Epithelial cell of proximal tubule (primary cell): ENCODE results near the gene RAPGEF4. TPM values are rescaled to one million over a fixed set of nuclear protein-coding genes. Genes with fewer than 3 reads are reported as not detected.

Experiments used
- DNase-seq: peaks from one replicate; pipeline ENCODE4 v3.0.0-alpha.2; 2011; ENCODE audit warnings: low read depth
- H3K4me3 ChIP-seq: 2 replicates; pipeline ENCODE4 v1.5.1; 2011; ENCODE audit warnings: low read depth, mild to moderate bottlenecking, low read length
- CTCF ChIP-seq: conservative IDR thresholded peaks from 2 replicates; pipeline ENCODE4 v1.5.1; 2012; ENCODE audit warnings: low read depth, mild to moderate bottlenecking, low read length
- total RNA-seq: library from RNA; depleted of rRNA; stranded (reverse); fragments of >200 nt; gene quantifications from 2 replicates; pipeline ENCODE4 v1.2.3, GENCODE V29; 2015

Gene RAPGEF4
- total RNA-seq, 1 donor from 2014 or later, result 0.81 TPM

DNA sequence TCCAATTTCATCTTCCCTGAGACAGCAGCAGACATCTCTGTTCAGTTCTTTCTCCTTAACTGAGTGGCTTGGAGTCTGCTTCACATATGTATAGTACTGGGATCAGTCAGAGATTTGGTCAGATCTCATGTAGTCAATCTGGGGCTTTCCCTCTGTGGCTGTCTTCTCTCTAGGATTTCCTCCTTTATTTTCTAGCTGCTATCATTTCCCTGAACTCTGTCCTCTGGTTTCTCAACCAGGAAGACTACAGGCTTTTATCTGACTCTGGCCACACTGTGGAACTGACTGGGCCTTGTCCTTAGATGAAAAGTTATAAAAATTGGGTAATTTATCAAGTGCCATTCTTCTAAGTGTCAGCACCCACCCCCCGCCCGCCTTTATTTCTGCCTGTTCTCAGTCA lies 121.0 kb downstream of the RAPGEF4 start:
- no peak for DNase-seq
- H3K4me3 ChIP-seq, result no peak overlapping the region
- TF ChIP-seq CTCF, result no peak

DNA sequence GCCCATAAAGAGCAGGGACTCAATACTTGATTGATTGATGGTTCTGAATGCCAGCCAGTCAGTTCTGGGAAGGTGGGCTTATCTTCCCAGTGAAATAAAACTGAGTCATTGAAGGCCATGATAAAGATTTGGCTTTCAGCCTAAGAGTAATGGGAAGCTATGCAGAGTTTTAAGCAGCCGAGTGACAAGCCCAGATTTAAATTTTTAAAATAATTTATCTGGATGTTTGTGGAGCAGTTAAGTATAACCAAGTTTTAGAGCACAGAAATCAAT lies 122.8 kb downstream of the RAPGEF4 start:
- H3K4me3 ChIP-seq, result no peak overlapping the region
- no peak for TF ChIP-seq CTCF
- no peak for DNase-seq

DNA sequence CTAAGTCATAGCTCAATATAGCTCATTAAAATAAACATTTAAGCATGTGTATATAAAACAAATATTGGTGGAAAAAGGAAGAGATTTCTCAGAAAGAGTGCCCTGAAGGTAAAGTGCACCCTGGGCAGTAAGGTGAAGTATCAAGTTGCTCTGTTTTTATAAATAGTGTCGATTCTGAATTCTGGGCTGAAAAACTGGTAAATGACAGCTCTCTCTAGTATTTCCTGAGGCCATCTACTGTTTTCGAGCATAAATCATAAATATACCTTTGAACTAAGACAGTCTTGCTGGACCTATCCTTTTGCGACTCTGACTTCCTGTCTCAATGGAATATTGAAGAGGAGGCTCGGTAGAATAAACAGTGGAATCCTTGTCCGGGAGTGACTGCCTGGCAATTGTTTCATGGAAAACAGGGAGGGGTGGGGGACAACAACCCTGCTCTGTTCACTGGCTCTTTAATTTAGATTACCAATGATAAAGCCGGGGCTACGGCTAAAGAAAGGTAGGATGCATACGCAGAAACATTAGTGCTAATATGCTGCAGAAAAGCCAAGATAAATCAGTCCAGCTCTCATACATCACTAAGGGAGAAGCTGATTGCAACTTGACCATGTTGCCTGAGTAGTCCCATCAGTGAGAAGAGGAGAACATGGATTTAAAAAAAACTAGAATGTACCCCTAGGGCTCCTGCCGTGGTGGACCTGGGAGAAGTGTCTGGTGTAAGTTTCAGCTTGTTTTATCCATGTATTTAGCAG lies 124.1 kb downstream of the RAPGEF4 start:
- TF ChIP-seq CTCF, result no peak
- no peak overlapping the region for H3K4me3 ChIP-seq
- no peak for DNase-seq

- no peak for TF ChIP-seq CTCF
- DNase-seq, result no peak
- no peak overlapping the region for H3K4me3 ChIP-seq
These were observed 124.7 kb downstream of the RAPGEF4 start for GRCh38 chr2:172860336-172860707.

GRCh38 chr2:172861098-172861497 lies 125.5 kb downstream of the RAPGEF4 start:
- H3K4me3 ChIP-seq, result no peak overlapping the region
- no peak for TF ChIP-seq CTCF
- no peak for DNase-seq

DNA sequence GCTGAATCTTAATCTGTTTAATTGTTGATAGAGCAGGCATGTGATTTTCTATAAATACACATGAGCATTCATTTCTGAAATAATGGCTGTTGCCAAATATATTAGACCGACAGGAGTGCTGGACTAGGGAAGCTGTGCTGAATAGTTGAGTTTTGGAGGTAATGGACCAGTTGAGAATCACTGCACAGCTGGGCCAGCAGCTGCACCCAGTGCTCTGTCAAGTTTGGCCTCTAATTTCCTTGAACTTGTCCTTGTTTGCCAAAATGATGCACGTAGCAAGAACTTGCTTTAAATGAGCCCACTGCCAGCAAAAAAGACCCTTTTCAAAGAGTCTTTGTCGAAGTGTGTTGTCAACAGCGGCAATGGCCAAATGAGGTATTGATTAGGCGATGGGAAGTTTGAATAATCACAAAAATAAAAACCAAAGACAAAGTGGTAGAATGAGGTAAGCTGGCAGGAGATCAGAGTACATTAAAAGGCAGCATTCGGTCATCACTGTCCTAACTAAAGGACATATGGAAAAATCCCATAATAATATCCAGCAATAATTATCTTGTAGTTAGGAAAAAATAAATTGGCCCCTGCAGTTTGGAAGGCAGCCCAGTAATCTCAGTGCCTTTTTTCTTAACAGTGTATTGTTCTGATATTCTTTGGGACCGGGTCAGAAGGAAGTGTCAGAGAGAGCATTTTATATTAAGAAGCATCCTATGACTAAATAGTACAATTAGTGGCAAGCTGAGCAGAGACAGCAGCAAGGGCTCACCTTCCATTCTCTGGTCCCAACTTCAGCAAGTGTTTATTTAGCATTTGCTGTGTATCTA lies 126.2 kb downstream of the RAPGEF4 start:
- no peak overlapping the region for H3K4me3 ChIP-seq
- no peak for DNase-seq
- no peak for TF ChIP-seq CTCF

DNA sequence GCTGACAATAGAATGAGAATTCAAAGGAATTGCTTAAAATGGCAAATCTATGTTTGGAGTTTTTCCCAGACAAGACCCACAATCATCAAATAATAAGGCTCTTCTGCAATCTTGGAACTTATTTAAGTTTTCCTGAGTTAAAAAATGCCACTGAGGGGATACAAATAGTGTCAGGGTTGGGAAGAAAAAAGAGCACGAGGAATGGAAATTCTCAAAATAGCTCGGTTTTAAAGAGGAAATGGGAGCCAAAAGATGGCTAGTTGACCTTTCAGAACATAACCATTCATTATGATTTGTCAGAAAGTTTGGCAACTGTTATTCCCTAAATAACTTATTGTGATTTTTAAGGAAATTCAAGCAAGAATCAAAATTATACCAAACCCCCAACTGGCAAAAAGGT lies 127.7 kb downstream of the RAPGEF4 start:
- no peak for DNase-seq
- H3K4me3 ChIP-seq, result no peak overlapping the region
- no peak for TF ChIP-seq CTCF
